Measurements from ENCODE around the gene BCL2L1.
"Not testable (repeated sequence)": the region's sequence is repeated elsewhere in the genome, so short reads cannot be mapped to it uniquely, and the experiment has no call there.

Gene BCL2L1

DNA sequence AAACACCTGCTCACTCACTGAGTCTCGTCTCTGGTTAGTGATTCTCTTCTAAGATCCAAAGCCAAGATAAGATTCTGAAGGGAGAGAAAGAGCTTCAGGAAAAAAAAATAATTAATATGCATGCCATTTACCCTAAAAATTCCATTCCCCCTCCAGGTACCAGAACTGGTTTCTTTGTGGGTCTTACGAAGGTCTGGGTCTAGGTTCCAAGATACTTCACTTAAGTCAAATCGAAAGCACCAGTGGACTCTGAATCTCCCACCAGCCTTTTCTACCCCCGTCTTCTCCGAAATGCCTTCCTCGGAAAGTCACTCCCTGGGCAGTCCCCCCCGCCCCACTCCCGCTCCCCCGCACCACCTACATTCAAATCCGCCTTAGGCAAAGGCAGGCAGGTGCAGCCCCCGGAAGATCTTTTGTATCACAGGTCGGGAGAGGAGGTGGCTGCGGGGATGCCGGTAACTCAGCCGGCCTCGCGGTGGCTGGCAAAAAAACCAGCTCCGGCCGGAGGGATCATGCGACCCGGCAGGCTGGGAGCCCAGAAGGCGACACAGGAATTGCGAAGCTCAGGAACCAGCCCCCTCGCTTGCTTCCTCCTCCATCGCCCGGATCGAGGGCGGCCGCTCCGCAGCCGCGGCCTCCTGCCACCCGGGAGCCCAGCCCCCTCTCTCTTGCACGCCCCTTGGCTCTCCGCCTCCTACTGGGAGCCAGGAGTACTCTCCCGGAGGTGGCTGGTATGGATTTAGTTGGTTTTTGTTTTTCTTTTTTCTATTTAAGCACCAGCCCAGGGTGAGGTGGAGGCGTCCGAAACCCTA, at the start of gene BCL2L1:
Gene BCL2L1 (minus strand): TSS at position 612 of the 812 bp plus-strand sequence. CDS start 650 bp downstream, outside the sequence.
- DNase-seq, result peak; percentile 71

DNA sequence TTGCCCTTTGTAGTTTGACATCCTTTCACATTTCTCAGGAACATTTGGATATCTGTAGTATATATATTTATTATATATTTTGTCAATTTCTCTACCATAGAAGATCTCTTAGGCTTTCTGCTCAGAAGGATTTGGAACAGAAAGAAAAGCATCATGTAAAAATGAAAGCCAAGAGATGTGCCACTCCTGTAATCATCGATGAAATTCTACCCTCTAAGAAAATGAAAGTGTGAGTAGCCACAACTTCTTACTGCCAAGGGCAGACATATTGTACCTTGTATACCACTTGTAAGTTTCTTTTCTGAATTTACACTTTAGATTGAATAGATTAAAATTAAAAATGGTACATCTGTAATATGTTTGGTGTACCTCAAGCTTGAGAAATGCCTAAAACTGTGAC, 47.6 kb upstream of the BCL2L1 start:
- DNase-seq, result no peak

- no peak for DNase-seq
Measured at GRCh38 chr20:31769681-31770080, 47.0 kb upstream of the BCL2L1 start.

- no peak for DNase-seq
Measured at GRCh38 chr20:31767805-31768204, 45.1 kb upstream of the BCL2L1 start.

- no peak for DNase-seq
Measured at GRCh38 chr20:31764641-31765305, 42.1 kb upstream of the BCL2L1 start.

DNA sequence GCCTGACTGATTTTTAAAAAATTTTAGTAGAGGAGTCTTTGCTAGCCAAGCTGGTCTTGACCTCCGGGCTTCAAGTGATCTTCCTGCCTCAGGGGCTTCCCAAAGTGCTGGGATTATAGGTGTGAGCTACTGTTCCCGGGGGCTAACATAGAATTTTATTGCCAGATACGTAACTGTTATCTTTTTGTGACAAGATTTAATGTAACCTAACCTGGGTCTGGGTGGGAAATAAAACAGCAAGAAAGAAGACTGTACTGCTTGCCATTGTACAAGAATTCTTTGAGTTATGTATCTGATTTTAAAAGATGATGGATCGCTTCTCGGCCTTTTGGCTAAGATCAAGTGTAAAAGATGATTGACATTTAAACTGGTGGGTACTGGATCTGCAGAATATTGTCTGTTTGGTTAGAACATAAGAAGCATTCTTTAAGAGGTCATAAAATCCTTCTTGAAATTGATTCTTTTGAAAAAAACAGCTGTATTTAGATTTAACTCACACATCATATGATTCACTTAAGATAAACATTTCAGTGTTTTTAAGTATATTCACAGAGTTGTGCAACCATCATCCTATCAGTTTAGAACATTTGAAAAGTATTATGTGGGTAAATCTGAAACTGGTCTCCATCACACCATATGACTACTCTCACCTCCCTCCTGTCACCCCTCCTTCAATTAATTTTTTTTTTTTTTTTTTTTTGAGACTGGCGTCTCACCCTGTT, 38.0 kb upstream of the BCL2L1 start:
- no peak for DNase-seq

- no peak for DNase-seq
Measured at GRCh38 chr20:31759836-31760518, 37.3 kb upstream of the BCL2L1 start.

DNA sequence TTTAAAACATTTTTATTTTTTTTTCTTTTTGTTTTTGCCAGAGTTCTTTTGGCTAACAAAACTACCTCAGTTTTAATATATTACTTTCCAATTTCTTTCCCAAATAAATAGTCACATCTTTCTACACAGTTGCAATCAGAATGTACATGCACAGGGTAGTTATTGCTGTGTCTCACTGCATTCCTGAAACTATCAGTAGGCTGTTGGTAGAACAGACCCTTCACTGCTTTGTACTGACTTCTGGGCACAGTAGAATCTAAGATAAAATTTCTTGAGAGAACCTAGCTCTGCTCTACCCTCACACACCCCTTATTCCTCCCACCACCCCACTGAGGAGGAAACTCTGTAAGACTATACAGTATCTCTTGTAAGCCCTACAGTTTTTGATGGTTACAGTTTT, 36.3 kb upstream of the BCL2L1 start:
- DNase-seq, result no peak

DNA sequence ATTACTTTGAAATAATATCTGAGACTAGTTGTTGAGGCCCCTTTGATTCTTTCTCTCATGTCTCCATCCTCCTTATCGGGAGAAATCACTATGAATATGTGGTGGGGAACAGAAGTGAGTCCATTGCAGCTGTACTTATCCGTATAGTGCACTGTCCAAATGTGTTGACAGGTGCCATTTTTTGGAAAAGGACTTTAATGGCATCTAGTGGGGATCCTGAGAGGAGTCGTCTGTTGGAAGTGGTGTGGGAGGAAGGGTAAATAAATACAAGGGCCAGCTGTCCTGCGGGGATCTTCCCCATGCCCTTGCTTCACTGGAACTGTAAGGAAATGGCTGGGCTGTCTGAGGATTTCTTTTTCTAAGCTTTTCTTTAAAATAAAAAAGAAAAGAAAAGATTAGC, 35.9 kb upstream of the BCL2L1 start:
- no peak for DNase-seq

GRCh38 chr20:31757254-31757653, 34.6 kb upstream of the BCL2L1 start:
- DNase-seq, result no peak

GRCh38 chr20:31751126-31751525, 28.5 kb upstream of the BCL2L1 start:
- DNase-seq, result no peak

DNA sequence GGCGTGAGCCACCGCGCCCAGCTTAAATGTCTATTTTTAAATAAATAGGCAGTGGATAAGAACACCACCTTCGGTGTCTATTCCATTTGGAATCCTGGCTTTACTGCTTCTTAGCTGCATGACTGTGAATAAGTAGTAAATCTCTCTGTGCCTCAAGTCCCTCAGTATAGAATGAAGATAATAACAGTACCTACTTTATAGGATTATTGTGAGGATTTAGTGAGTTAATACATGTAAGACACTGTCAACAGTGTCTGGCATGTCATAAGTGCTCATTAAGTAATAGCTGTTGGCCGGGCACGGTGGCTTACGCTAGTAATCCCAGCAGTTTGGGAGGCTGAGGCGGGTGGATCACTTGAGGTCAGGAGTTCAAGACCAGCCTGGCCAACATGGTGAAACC, 26.6 kb upstream of the BCL2L1 start:
- no peak for DNase-seq

GRCh38 chr20:31747640-31748039, 25.0 kb upstream of the BCL2L1 start:
- DNase-seq, result no peak

DNA sequence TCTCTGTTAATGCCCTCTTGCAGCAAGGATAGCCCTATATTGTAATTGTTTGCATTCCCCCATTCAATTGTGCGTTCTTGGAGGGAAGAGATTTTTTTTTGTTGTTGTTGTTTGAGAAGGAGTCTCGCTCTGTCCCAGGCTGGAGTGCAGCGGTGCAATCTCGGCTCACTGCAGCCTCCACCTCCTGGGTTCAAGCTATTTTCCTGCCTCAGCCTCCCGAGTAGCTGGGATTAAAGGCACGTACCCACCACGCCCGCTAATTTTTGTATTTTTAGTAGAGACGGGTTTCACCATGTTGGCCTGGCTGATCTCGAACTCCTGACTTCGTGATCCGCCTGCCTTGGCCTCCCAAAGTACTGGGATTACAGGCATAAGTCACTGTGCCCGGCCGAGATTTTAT, 24.4 kb upstream of the BCL2L1 start:
- DNase-seq, result not testable (repeated sequence)

DNA sequence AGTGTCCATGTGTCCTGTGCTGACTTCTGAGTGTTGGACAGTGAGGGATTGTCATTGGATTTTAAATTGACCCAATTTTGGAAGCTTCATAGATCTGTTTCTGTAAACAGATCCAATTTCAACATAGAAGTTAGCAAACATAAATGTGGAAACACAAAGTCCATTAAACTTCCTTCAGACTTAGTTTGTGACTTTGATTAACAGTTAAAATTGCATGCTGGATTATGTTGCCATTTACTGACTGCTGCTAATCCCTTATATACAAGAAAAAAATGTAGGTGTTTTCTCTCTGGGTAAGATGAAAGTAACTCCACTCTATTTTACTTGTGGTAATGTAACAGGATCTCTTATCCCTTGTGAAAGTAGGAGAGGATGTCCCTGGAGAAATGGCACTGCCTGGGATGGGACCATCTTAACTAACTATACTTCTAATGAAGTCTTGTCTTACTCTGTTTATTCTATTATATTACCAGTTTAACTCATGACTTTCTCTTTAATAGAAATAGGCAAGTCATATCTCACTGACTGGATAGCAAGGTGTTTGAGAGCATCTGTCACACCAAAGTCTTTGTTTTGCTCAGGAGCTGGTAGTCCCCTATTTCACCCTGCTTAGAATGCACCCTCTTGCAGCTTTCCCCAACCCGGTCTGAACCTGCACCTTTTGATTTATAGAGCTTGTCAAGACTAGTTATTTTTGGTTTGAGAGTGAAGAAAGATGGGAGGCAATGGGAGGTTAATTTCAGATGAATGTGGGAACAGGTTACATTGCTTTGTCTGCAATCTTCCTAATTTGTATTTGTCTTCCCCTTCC, 23.6 kb upstream of the BCL2L1 start:
- no peak for DNase-seq

DNA sequence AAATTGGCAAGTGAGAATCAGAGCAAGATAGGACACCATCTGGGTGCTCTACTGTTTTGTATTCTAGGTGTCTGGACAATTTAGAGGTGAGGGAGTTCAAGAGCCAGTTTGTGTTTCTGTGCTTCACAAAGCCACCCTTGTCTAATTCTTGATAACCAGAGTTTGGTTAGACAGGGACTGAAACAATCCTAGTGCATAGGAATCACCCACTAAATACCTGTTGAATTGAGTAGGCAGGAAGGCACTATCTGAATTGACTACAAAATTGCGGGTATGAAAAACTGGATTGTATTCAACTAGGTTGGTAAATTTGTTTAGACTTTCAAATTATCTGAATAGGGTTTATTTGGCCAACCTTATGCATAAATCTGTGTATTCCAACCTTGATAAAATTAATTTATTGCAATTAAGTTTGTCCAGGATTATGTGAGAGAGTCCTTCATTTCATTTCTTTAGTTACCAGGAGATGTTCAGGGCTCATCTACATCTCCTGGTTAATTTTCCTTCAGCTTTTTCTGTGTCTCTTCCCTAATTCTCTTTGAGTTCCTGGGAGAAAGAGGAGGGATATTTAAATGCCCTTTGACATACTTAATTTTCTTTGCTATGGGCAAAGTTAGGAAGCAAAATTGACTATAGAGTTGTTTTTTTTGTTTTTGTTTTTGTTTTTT, 18.1 kb upstream of the BCL2L1 start:
- no peak for DNase-seq

- no peak for DNase-seq
Measured at GRCh38 chr20:31740208-31740607, 17.5 kb upstream of the BCL2L1 start.

- no peak for DNase-seq
Measured at GRCh38 chr20:31739550-31739977, 16.9 kb upstream of the BCL2L1 start.

- peak; percentile 95 for DNase-seq
Measured at GRCh38 chr20:31738729-31739549, 16.3 kb upstream of the BCL2L1 start, which contains the start of gene TPX2. TSS of gene TPX2 (plus strand) at chr20:31739290. CDS start at chr20:31757477, 18,187 bp downstream.

GRCh38 chr20:31731321-31731717, 8.7 kb upstream of the BCL2L1 start:
- DNase-seq, result no peak
